ENCODE data around the gene HOXC4. TPM values are rescaled to one million over a fixed set of nuclear protein-coding genes. Genes with fewer than 3 reads are reported as not detected.

The HOXC4 gene
- total and polyA plus RNA-seq, 12 donors: 0.78 to 7.4 (median 2.9) TPM

DNA sequence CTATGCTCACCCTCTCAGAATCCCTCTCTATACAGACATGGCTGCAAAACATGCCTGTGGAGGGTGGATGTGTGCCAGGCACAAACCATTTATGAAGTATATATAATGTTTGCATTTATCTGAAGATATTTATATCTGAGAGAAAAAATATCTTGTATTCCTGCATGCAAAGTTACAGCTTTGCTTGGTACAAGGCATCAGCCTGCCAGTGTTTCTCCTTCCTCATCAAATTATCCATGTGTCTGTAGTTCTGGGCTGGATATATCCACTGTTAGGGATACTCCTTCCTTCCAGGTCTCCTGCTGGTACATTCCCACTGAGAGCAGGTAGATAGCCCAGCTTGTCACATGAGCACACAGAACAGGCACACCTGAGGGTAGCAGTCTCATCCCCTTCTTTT, 12.0 kb downstream of the HOXC4 start:
- no peak for DNase-seq
- intact Hi-C loops (cut with DNase I): no loop called here
- Histone ChIP-seq H3K4me3 (no peak overlapping the region), H3K27me3 (no peaks in the 10 kb centered on the region), H3K4me1 (replicated peaks in 1 of 2) (no peaks in the 10 kb centered on the region), H3K27ac (no peak overlapping the region), H3K36me3 (replicated peaks in 1 of 2) (no peaks in the 10 kb centered on the region), H3K9me3 (replicated peaks in 1 of 3) (no peaks in the 10 kb centered on the region)
- TF ChIP-seq, protein P1, sequence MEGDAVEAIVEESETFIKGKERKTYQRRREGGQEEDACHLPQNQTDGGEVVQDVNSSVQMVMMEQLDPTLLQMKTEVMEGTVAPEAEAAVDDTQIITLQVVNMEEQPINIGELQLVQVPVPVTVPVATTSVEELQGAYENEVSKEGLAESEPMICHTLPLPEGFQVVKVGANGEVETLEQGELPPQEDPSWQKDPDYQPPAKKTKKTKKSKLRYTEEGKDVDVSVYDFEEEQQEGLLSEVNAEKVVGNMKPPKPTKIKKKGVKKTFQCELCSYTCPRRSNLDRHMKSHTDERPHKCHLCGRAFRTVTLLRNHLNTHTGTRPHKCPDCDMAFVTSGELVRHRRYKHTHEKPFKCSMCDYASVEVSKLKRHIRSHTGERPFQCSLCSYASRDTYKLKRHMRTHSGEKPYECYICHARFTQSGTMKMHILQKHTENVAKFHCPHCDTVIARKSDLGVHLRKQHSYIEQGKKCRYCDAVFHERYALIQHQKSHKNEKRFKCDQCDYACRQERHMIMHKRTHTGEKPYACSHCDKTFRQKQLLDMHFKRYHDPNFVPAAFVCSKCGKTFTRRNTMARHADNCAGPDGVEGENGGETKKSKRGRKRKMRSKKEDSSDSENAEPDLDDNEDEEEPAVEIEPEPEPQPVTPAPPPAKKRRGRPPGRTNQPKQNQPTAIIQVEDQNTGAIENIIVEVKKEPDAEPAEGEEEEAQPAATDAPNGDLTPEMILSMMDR (IDR thresholded peaks at IDR 0.05): no peak
- no peak for TF ChIP-seq POLR2A (IDR thresholded peaks at IDR 0.05)

GRCh38 chr12:54066408-54066807, 12.8 kb downstream of the HOXC4 start:
- Histone ChIP-seq H3K27ac (no peak overlapping the region), H3K27me3 (no peaks in the 10 kb centered on the region), H3K9me3 (replicated peaks in 1 of 3) (no peaks in the 10 kb centered on the region), H3K4me1 (replicated peaks in 1 of 2) (no peaks in the 10 kb centered on the region), H3K4me3 (no peak overlapping the region), H3K36me3 (replicated peaks in 1 of 2) (no peaks in the 10 kb centered on the region)
- intact Hi-C loops (cut with DNase I): no loop called here
- no peak for DNase-seq
- 68 to 96% (median 85%) methylated on average over 1 of the region's 1 CpG for WGBS, 4 donors
- TF ChIP-seq POLR2A (IDR thresholded peaks at IDR 0.05): no peak
- TF ChIP-seq, protein P1 (IDR thresholded peaks at IDR 0.05): no peak

DNA sequence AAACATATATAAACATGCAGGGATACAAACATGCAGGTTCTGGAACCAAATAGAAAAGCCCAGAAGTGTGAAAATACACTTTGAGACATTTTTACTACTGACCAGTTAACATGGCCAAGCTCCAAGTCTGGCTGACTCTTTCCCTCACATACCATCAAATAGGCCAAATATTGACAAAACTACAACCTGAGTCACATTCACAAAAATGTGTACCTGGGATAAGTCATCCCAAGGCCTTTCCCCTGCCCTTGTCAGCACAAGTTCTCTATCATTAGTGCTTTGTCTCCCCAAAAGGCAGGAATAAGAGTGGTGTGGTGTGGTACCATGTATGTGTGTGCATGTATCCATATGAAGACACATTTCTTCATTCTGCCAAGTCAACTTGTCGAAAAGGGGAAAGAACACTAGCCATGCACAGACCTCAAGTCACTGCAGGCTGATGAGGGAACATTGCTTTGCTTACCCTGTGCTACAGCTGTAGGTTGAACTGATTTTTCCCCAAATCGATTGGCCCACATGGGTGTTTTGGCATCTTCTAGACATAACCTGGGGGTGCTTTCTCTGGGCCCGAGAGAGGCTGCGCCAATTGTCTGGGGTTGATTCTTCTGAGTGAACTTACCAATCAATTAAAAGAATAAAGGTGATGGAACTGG, 14.9 kb downstream of the HOXC4 start:
- Histone ChIP-seq H3K9me3 (replicated peaks in 1 of 3) (no peaks in the 10 kb centered on the region), H3K4me1 (replicated peaks in 1 of 2) (no peaks in the 10 kb centered on the region), H3K27ac (no peak overlapping the region), H3K36me3 (replicated peaks in 1 of 2) (no peaks in the 10 kb centered on the region), H3K4me3 (no peak overlapping the region), H3K27me3 (no peaks in the 10 kb centered on the region)
- intact Hi-C loops (cut with DNase I): no loop called here
- DNase-seq: no peak
- TF ChIP-seq, protein P1 (IDR thresholded peaks at IDR 0.05): no peak
- no peak for TF ChIP-seq POLR2A (IDR thresholded peaks at IDR 0.05)
- 85 to 91% (median 89%) methylated on average over 4 of the region's 4 CpGs for WGBS, 4 donors

DNA sequence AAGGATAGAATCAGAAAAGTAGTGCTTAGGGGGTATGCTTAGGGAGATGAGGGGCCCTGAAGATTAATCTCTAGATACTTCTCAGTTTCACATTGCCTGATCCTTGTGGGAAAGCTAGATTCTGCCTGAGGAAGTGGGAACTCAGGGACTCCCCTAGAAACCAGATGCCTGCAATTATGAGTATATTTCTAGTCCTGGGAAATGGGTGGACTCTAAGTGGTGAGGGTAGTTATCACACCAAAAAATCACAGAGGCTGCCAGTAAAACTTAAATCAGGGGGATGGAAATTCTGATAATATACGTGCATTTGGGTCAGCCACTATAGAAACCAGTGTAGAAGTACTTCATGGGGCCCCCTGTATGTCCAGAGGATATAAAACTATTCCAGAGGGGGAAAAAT, 18.3 kb downstream of the HOXC4 start:
- TF ChIP-seq, protein P1 (IDR thresholded peaks at IDR 0.05): no peak
- no peak for TF ChIP-seq POLR2A (IDR thresholded peaks at IDR 0.05)
- H3K27me3 ChIP-seq: no peaks in the 10 kb centered on the region
- no peak for DNase-seq
- intact Hi-C loops (cut with DNase I): no loop called here
- WGBS, 4 donors: 58 to 81% (median 73%) methylated on average over 1 of the region's 1 CpG
- no peaks in the 10 kb centered on the region for H3K9me3 ChIP-seq (replicated peaks in 1 of 3)
- no peaks in the 10 kb centered on the region for H3K4me1 ChIP-seq (replicated peaks in 1 of 2)
- H3K36me3 ChIP-seq (replicated peaks in 1 of 2): no peaks in the 10 kb centered on the region
- H3K4me3 ChIP-seq: no peak overlapping the region
- no peak overlapping the region for H3K27ac ChIP-seq
